ENCODE results near the gene BAAT.

- TF ChIP-seq, protein P1, sequence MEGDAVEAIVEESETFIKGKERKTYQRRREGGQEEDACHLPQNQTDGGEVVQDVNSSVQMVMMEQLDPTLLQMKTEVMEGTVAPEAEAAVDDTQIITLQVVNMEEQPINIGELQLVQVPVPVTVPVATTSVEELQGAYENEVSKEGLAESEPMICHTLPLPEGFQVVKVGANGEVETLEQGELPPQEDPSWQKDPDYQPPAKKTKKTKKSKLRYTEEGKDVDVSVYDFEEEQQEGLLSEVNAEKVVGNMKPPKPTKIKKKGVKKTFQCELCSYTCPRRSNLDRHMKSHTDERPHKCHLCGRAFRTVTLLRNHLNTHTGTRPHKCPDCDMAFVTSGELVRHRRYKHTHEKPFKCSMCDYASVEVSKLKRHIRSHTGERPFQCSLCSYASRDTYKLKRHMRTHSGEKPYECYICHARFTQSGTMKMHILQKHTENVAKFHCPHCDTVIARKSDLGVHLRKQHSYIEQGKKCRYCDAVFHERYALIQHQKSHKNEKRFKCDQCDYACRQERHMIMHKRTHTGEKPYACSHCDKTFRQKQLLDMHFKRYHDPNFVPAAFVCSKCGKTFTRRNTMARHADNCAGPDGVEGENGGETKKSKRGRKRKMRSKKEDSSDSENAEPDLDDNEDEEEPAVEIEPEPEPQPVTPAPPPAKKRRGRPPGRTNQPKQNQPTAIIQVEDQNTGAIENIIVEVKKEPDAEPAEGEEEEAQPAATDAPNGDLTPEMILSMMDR (IDR thresholded peaks at IDR 0.05; ENCODE audit: low read depth, low read length), result no peak
- TF ChIP-seq POLR2A (IDR thresholded peaks at IDR 0.05; ENCODE audit: extremely low read depth, insufficient read length), result no peak
Measured at GRCh38 chr9:101393135-101393534, 8.3 kb upstream of the BAAT start.

Measured in NB4 (cell line).